NCI-H526 (cell line): ENCODE results near the gene TRPC4.

Experiments
- DNase-seq, 2 experiments: peaks; one replicate each; lab custom pipeline; 2025; lab: John Stamatoyannopoulos, UW

The TRPC4 gene

DNA sequence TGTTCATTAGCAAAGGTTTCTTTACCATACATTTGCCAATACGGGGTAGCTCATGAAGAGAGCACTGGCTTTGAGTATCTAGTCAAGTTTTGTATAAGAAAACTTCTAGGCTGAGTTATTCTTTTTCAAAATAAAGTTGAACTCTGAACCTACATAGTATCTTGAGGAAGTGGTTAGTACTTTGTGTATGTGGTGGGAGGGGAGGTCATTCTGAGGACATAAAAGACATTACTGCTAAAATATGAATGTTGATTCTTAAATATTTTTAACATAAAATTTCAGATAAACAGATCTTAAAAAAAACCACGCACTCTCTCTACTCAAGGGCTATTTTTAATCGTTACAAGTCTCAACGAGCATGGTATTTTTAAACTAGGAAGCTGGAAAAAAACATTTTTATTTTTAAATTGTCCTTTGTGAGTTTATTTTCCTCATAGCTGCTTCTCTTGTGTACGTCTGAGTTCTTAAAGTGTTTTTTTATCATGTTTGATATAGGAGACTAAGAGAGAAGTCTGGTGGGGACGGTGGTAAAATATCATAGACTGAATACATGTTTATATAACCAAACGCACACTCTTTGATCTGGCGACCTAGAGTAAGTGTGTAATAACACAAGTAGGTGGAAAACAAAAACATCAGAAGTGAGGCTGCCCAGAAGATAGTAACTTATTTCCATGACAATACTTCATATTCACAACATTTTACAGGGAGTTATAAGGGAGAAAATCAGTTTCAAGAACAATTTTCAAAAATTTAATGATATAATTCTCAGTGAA is 153.0 kb downstream of the TRPC4 start:
- DNase-seq, result no peak

DNA sequence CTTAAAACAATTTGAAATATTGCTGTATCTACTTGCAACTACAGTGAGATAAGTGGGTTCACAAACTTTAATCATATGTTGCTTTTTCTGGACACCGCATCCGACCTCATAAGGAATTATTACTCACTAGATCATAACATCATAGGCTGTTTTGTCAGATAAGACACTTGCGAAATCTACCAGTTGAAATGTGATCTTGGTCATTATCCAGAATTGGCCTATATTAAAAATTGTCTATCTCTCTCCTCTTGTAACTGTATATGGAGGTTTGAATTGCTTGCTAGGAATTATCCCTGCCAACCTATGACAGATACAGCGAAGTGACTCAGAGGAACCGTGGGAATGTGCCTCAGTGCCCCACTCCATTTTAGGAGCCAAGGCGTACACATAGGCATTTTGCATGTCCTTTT is 154.0 kb downstream of the TRPC4 start:
- no peak for DNase-seq

DNA sequence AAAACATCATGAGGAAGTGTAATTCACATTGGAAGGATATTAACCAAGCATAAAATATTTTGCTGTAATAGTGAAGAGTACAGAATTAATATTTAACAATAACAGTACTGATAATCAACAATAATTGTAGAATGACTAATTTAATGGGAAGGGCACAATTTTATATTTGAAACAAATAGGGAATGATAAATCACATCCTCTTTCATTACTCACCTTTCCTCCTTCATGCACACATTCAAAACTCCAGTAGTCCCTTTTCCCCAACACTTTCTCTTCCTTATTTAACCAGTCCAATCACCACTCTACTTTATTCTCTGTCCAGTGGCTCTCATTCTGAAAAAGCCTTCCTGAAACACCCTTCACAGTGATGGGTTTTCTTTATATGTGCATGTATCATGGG is 160.3 kb downstream of the TRPC4 start:
- no peak for DNase-seq

DNA sequence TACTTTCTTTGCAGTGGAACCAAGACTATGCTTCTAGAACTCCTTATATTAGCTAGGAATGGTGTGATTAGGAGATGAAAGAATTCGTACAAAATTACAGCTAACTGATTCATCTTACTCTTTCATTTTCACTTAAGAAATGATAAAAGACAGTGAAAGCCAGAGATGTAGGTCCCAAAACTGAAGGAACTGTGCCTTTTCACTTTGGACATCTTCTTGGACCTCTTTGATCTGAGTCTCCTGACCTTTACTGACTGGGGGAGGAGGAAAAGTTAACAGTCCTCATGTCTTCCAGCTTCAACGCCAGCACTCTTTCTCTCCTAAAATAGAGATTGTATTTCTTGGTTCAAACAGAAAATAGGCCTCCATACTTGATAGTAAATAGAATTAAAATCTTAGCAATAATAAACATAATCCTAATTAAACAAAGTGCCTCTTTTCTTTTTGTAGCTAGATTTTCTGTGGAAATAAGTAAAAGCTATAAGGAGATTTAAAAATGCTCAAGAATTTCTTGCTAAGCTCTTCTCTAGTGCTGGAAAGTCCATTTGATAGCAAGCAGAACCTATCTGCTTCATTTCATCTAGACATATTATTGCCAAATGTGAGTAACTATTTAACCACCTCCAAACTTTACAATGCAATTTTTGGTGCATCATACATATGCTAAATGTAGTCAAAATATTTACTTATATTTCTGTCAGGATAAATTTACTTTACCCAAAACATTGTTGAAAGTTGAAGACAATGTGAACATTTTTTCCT is 161.7 kb downstream of the TRPC4 start:
- DNase-seq, result no peak

DNA sequence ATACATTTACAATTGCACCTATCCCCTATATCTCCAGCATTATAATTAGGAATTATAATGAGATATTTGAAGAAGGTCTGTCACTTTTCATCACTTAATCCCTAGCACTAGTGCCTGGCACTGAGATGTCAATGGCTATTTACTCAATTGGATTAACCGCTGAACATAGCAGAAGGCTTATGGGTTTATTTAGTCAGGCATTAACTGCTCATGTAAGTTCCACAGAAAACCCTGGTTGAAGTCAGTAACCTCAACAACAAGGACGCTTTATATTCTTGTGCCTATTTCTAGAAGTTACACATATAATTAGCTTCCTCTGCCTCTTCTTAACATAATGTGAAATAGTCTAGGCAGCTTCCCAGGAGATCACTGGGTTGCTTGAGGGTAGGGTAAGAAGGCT is 163.5 kb downstream of the TRPC4 start:
- DNase-seq, result no peak

DNA sequence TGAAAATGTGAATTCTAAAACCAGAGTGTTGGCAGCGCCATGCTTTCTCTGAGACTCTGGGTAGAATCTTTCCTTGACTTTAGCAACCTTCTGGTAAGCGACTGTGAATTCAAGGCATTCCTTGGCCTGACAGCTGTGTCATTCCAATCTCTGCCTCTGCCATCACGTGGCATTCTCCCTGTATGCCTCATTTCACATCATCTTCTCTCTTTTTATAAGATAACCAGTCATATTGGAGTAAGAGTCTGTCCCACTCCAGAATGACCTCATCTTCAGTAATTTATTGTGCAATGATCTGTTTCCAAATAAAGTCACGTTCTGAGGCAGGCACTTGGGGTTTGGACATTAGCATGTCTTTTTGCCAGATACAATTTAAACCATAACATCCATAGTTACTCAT is 167.6 kb downstream of the TRPC4 start:
- DNase-seq, result no peak

DNA sequence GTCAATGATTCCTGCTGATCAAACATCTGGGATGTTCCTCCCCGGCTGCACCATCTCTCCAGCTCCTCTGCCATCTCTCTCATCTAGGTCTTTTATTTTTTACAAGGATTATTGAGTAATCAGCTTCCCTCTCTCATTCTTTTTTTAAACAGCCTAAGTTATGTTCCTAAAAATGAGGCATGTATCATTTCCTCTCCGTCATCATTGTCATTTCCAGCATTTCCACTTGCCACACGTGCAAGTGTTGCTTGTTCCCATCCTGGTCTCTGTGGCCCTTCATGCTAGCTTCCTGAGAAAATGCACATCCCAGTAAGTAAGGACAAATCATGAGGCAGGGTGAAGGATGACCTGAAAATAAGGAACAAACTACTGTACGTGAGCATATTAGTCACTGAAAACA is 168.3 kb downstream of the TRPC4 start:
- no peak for DNase-seq

DNA sequence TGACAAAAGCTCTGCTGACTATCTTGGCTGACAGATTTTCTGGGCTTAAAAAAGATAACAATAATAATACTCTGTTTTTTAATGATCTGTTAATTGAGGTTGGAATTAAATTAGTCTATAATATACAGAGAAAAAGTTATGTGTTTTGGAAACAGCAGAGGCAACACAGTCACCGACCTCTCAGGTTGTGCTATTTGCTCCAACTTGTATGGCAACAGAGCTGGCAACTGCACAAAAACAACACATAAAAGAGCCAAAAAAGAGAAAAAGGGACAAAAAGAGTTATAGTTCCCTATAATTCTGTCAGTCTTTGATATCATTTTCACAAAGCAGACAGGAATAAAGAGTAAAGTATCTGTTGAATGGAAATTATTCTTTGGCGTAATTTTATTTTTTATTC is 168.7 kb downstream of the TRPC4 start:
- DNase-seq, result no peak

DNA sequence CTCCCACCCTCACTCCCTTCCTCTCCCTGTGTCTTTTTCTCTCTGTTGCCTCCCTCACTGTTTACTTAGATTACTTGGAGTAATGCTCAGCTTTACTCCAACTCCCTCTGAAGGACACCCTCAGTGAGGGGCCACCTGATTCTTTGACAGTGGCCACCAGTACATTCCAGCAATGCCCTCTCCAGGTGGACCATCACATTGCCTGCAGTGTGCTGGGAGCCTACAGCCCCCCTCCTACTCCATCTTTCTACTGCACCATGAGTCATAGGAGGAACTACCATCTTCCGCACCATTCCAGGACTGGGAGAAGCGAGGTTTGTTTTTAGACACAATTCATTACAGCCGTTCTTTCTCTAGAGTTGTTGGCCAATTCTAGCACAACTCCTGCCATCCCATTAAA is 174.4 kb downstream of the TRPC4 start:
- no peak for DNase-seq

DNA sequence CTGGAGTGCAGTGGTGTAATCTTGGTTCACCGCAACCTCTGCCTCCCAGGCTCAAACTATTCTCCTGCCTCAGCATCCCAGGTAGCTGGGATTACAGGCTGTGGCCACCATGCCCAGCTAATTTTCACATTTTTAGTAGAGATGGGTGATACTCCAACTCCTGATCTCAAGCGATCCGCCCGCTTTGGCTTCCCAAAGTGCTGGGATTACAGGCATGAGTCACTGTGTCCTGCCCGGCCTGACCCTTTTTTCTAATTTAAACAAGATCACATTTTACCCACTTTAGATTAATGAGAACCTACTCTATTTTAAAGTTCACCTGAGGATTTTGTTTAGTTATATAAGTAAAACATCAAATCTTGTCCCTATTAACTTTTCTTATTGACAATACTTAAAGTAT is 179.2 kb downstream of the TRPC4 start:
- no peak for DNase-seq

DNA sequence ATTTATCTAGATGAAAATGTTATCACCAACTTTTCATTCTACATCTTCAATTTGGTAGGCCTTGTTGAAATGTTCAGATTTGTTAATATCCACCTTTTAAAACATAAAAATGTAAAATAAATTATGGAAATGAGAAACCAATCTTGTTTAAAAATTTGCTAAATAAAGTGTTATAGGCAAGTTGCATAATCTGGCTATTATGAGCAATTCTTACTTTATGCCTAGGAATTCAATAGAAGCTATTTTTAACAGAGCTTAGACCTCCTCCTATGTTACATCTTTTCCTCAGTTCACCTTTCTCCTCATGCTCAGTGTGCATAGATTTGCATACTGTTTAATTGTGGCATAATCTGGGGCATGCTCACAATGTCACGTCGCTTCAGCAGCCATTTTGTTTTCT is 183.1 kb downstream of the TRPC4 start:
- peak in 1 of 2 experiments; percentile 1 for DNase-seq

DNA sequence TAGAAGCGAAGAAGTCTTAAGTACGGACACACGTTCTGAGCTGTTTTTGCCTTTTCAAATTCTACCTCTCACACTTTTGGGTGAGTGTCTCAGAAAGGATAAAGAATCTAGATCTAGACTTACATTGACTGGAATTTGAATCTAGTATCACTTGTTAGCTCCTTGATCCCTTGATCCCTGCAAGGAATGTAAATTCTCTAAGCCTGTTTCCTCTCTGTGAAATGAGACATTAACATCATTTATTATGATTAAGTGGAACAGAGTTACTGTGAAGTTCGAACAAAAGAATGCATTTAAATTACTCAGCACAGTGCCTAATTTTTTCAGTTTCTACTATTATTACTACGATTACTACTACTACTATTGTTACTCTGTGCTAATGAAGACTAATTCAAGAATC is 184.4 kb downstream of the TRPC4 start:
- DNase-seq, result no peak

DNA sequence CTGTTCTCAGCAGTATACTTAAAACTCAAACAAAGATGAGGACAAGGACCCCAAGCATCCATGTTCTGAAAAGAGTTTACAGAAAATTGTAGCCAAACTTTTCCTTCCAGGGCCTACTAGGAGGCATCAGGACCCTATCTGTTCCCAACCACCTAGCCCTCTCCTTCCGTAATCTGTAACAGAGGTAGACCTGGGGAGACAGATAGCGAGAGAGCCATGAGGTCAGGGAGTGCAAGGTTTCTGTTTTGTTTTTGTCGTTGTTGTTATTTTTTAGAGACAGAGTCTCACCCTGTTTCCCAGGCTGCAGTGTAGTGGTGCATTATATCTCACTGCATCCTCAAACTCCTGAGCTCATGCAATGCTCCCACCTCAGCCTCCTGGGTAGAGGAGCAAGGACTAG is 187.1 kb downstream of the TRPC4 start:
- no peak for DNase-seq

DNA sequence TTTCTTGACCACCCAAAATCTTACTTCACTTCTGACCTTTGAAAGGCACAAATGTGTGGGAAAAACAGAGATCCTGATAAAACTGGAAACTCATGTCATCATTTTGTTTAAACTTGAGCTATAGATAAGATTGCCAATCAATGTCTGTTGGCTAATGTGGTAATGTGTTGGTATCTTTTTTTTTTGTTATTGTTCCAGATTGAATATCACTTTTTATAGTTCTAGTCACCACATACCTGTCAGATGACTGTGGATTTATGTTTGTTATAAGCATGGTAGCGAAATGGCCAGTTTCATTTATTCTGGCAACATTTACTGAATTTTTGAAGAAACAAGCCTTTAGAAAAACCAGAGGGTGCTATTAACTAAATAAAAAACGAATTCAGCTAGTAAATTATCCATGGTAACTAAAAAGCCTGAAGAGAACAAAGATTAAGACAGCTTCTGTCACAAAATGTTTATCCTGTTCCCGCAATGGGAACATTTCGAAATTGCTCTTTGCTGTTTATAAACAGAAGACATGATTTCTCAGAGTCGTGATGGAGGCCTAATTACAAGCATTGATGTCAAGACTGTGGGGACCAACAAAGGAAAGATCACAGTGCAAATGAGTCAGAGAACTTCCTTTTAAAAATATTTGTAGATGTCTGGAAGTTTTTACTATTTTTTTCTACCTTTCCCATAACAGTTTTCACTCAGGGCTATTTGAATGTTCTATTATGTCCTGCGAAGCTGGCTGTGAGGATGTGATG is 188.1 kb downstream of the TRPC4 start:
- no peak for DNase-seq

DNA sequence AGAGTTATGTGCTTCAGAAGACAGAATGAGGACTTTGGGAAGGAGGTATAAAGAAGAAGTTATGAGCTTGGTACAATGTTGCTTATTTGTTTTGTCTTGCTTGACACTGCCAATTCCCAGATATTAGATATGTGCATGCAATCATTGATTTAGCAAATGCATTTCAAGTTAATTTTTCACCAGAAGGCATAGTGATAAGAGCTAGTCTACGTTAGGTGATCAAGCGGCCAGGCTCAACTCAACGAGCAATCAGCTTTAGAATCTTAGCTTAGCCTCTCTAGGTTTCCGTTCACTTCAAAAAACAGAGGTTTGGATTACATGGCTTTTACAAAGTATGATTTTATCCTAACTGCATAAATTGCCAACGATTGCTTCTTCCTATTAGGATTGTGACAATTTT is 189.4 kb downstream of the TRPC4 start:
- DNase-seq, result no peak

DNA sequence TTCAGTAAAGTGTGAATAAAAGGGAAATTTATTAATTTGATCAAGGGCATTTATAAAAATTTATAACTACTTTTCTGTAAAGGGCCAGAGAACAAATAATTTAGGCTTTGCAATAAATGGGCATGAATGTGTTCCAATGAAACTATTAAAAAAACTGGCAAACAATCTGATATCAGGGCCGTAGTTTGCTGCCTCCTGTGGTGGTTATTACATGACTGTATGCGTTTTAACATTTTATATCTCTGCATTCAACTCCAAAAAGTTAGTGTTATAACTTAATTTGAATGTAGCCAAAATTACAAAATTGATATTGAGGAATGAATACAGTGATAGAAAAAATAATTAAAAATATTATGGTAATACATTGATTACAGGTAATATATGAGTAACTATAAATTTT is 190.5 kb downstream of the TRPC4 start:
- no peak for DNase-seq

DNA sequence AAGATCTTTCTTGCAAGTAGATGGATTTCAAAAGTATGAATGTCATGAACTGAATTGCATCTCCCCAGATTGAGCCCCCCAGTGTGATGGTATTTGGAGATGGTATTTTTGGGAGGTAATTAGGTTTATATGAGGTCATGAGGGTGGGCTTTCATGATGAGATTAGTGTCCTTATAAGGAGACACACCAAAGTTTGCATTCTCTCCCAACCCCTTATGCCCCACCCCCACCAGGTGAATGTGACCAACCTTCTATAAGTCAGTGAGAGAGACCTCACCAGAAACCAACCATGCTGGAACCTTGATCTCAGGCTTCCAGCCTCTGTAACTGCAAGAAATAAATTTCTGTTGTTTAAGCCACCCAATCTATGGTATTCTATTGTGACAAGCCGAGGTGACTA is 199.7 kb downstream of the TRPC4 start:
- DNase-seq, result no peak

DNA sequence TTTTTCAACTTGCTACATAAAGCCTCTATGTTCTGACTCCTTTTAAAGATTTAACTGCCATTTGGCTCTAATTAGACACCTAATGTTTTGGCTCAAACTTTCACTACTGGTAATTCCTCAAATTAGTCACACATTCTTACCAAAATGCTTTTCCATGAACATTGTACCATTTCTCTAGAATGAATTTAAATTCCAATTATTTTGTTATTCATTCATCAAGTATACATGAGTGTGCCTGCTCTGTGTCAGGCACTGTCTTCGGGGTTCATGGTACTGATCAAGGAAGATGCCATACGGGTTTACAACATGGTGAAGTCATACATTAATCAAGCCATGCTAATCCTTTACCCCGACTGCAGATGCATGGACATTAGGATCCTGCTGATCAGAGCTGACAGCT is 201.9 kb downstream of the TRPC4 start:
- DNase-seq, result no peak

DNA sequence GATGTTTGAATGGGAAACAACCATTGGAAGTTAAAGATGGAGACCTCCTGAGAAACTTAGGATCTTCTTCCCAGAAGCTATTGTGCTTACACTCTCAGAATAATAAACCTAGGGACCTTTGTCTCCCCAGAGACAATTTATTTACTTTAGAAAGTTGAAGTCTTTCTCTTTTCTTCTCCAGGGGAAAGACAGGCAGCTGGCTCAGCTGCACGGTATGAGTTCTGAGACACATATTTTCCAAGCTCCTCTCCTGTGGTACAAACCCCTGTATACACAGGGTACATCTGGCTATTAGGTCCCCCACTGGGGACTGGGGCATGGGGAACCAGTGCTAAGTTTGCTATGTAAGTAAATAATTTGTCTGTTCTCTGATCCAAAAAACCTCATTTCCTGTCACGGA is 203.5 kb downstream of the TRPC4 start:
- DNase-seq, result no peak

DNA sequence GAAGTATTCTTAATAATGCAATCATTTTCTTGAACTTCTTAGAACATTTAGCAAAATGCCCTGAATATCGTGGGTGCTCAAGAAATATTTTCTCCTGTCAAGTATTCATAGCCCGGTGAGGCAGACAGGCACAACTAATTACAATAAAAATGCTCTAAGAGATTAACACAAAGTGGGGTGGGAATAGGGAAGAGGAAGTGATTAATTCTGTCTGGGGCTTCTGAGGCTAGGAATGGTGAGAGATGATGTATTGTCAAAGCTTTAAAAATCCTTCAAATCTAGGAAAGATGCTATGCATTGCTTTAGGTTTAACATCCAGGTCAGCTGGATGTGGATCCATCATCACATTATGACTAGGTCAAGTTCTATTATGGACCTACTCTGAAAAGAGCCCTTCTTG is 204.2 kb downstream of the TRPC4 start:
- no peak for DNase-seq

DNA sequence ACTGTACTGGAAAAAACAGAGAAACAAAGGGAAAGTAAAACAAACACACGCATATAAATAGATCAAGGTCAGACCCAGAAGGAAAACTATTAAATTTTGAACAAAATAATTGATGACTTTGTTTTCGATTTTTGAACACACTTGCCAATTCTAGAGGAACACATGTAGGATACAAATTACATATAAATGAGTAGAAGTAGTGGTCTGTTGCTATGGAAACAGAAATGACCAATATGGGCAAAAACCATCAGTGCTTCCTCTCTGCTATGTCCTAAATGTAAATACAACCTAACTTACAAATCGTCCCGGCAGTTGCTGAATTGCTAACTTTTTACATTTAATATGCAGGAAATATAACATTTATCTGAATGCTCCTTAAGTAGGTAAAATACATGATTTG is 205.8 kb downstream of the TRPC4 start:
- no peak for DNase-seq

DNA sequence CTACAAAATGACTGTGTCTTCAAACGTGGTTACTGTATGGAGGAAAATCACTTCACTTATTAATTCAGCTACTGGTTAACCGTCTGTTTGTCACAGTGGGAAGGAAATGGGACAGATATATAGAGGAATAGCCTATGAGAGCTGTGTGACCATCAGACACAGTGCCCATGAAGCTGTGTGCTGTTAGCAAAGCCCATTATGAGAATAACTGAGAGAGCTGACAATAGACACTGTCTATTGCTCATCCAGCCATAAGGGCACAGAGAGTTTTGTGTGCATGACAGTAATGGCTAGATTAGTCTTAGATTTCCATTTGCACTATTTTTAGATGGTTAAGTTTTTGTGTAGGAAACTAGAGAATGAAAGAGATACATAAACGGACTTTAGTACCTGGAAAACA is 206.9 kb downstream of the TRPC4 start:
- DNase-seq, result no peak

DNA sequence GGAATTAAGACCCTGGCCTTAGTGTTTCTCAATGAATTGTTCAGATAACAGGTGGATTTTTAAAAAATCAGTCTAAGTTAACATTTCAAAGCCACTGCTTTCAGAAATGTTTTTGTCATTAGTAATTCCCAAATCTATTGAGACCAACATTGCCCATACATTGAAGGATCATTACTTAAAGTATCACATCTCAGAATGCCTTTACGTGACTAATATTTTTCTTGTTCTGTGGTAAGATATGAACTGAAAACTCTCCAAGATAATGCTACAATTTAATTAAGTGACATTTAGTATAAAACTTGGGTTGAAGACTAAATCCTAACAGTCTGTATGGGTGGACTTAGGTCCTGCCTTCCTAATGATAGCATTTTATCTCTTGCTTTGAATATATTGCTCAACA is 211.6 kb downstream of the TRPC4 start:
- no peak for DNase-seq
